NCI-H1436 treated with DMSO at 0.1 percent for 48 hours (cell line): ENCODE results near the gene TDRD6.
"Not testable (repeated sequence)": the region's sequence is repeated elsewhere in the genome, so short reads cannot be mapped to it uniquely, and the experiment has no call there.

Experiments used
- DNase-seq: peaks from one replicate; lab custom pipeline; 2025; lab: John Stamatoyannopoulos, UW

The TDRD6 gene

GRCh38 chr6:46687619-46688097, at the start of gene TDRD6:
TSS of gene TDRD6 (plus strand) at chr6:46687885. CDS start at chr6:46688129, 244 bp downstream.
- DNase-seq = no peak

GRCh38 chr6:46637933-46638332, 49.8 kb upstream of the TDRD6 start:
- no peak for DNase-seq

GRCh38 chr6:46638650-46639049, 49.0 kb upstream of the TDRD6 start:
- no peak for DNase-seq

- no peak for DNase-seq
These were observed 44.5 kb upstream of the TDRD6 start for GRCh38 chr6:46642928-46643751.

- no peak for DNase-seq
These were observed 42.4 kb upstream of the TDRD6 start for GRCh38 chr6:46645265-46645664.

- not testable (repeated sequence) for DNase-seq
These were observed 39.6 kb upstream of the TDRD6 start for GRCh38 chr6:46648108-46648507.

GRCh38 chr6:46648869-46649492, 38.7 kb upstream of the TDRD6 start:
- peak; percentile 11 for DNase-seq

- DNase-seq = no peak
These were observed 36.7 kb upstream of the TDRD6 start for GRCh38 chr6:46651006-46651405.

- no peak for DNase-seq
These were observed 35.9 kb upstream of the TDRD6 start for GRCh38 chr6:46651816-46652215.

GRCh38 chr6:46652232-46652602, 35.5 kb upstream of the TDRD6 start:
- DNase-seq = no peak

- peak; percentile 52 for DNase-seq
These were observed 34.9 kb upstream of the TDRD6 start, which contains the start of the genes CYP39A1 and SLC25A27 for GRCh38 chr6:46652603-46653438. TSS of gene CYP39A1 (minus strand) at chr6:46652818. CDS start at chr6:46652582, 236 bp downstream. TSS of gene SLC25A27 (plus strand) at chr6:46652975. CDS start at chr6:46653193, 218 bp downstream.

GRCh38 chr6:46653439-46654195, 34.1 kb upstream of the TDRD6 start:
- no peak for DNase-seq

- no peak for DNase-seq
These were observed 31.9 kb upstream of the TDRD6 start for GRCh38 chr6:46655803-46656202.

GRCh38 chr6:46657642-46658041, 30.0 kb upstream of the TDRD6 start:
- DNase-seq = no peak

- DNase-seq = no peak
These were observed 26.2 kb upstream of the TDRD6 start for GRCh38 chr6:46661483-46661882.

GRCh38 chr6:46667377-46667776, 20.3 kb upstream of the TDRD6 start:
- DNase-seq = no peak

- no peak for DNase-seq
These were observed 13.3 kb upstream of the TDRD6 start for GRCh38 chr6:46674410-46674809.

- no peak for DNase-seq
These were observed 10.9 kb upstream of the TDRD6 start for GRCh38 chr6:46676604-46677313.

- peak; percentile 11 for DNase-seq
These were observed 10.4 kb upstream of the TDRD6 start for GRCh38 chr6:46677314-46677654.

GRCh38 chr6:46684771-46685170, 2.9 kb upstream of the TDRD6 start:
- no peak for DNase-seq
